Endothelial cell of umbilical vein (primary cell): ENCODE measurements around the gene GNG8. TPM values are rescaled to one million over a fixed set of nuclear protein-coding genes. Genes with fewer than 3 reads are reported as not detected.

Source experiments
- BruUV-seq: library from RNA; stranded (reverse); fragments of 400-500 nt; replicated peaks from 2 replicates; lab custom pipeline; 2021; lab: Mats Ljungman, UMichigan
- CTCF ChIA-PET: fragments of 300-600, 350-600 bp; sonication (Branson Sonifier 250); formaldehyde crosslinking; loops from one replicate; lab custom pipeline; 2021; ENCODE audit warnings: antibody characterized with exemption, inconsistent platforms; lab: Charles Lee
- POLR2A ChIA-PET: fragments of 300-600, 350-600 bp; sonication (Branson Sonifier 250); formaldehyde crosslinking; loops from one replicate; lab custom pipeline; 2021; ENCODE audit warnings: antibody characterized with exemption, inconsistent platforms; lab: Charles Lee
- DNase-seq: peaks from one replicate; pipeline ENCODE4 v3.0.0-alpha.2; 2011; ENCODE audit warnings: low read depth, low spot score
- FAIRE-seq: peaks from 2 replicates; lab custom pipeline; 2011; peaks lifted over from hg19 to GRCh38; lab: Jason Lieb, UNC
- H2AFZ ChIP-seq: 2 replicates; pipeline ENCODE4 v1.6.0; 2012; ENCODE audit warnings: low read depth, low read length, control low read depth, inconsistent platforms
- H3K27ac ChIP-seq: 2 replicates; pipeline ENCODE4 v1.5.1; 2011; ENCODE audit warnings: low read depth, mild to moderate bottlenecking, control low read depth, low read length, moderate library complexity; ENCODE audit not compliant: insufficient read depth
- H3K27me3 ChIP-seq, 2 experiments: 2 replicates each; pipeline versions ENCODE4 v1.6.0 to v1.6.1; 2011; ENCODE audit warnings: low read length in 2 of 2, mixed read lengths in 1 of 2; ENCODE audit not compliant: control insufficient read depth in 2 of 2, insufficient read depth in 2 of 2
- H3K36me3 ChIP-seq, 2 experiments: 2 replicates in 1 of 2; 3 replicates in 1 of 2; pipeline ENCODE4 v1.5.1; 2011; ENCODE audit warnings: low read length in 2 of 2, mild to moderate bottlenecking in 1 of 2, moderate library complexity in 1 of 2; ENCODE audit not compliant: control insufficient read depth in 2 of 2, insufficient read depth in 2 of 2; ENCODE audit errors: extremely low read depth in 1 of 2
- H3K4me1 ChIP-seq: 3 replicates; pipeline ENCODE4 v1.5.1; 2011; ENCODE audit warnings: mild to moderate bottlenecking, low read length; ENCODE audit not compliant: control insufficient read depth, insufficient read depth; ENCODE audit errors: extremely low read depth
- H3K4me2 ChIP-seq: 2 replicates; pipeline ENCODE4 v1.6.1; 2011; ENCODE audit warnings: low read length, control low read depth, mixed read lengths; ENCODE audit not compliant: insufficient read depth
- H3K4me3 ChIP-seq, 3 experiments: fragments of 200-600 bp in 1 of 3; sonication (generic), shearing (Covaris generic) in 1 of 3; replicated peaks in 1 of 3; 2 replicates each; pipeline ENCODE4 v1.5.1; 2011 to 2016; ENCODE audit warnings: control low read depth in 3 of 3, low read length in 3 of 3, mild to moderate bottlenecking in 2 of 3, inconsistent platforms in 1 of 3, low read depth in 1 of 3, moderate library complexity in 1 of 3; ENCODE audit not compliant: insufficient read depth in 1 of 3
- H3K79me2 ChIP-seq: 2 replicates; pipeline ENCODE4 v1.6.0; 2012; ENCODE audit warnings: low read length, inconsistent platforms; ENCODE audit not compliant: control insufficient read depth, insufficient read depth
- H3K9ac ChIP-seq: replicated peaks from 2 replicates; pipeline ENCODE3; 2011; ENCODE audit warnings: low read length, control low read depth; ENCODE audit not compliant: insufficient read depth; ENCODE audit errors: extremely low read depth
- H3K9me1 ChIP-seq: replicated peaks from 3 replicates; pipeline ENCODE4 v1.6.0; 2011; ENCODE audit warnings: mild to moderate bottlenecking, low read length; ENCODE audit not compliant: control insufficient read depth, insufficient read depth; ENCODE audit errors: extremely low read depth
- H3K9me3 ChIP-seq: replicated peaks from 2 replicates; pipeline ENCODE4 v1.5.1; 2012; ENCODE audit warnings: low read length, inconsistent platforms; ENCODE audit not compliant: control insufficient read depth, insufficient read depth
- H4K20me1 ChIP-seq: replicated peaks from 2 replicates; pipeline ENCODE3; 2011; ENCODE audit warnings: mild to moderate bottlenecking, low read length; ENCODE audit not compliant: control insufficient read depth, insufficient read depth; ENCODE audit errors: extremely low read depth
- CTCF ChIP-seq, 2 donors: IDR thresholded peaks; 1 replicate in 1 of 2; 2 replicates in 1 of 2; pipeline ENCODE4 v1.5.1; 2011; ENCODE audit warnings: low read length in 2 of 2, mild to moderate bottlenecking in 2 of 2, moderate library complexity in 2 of 2, control low read depth in 1 of 2, inconsistent platforms in 1 of 2, low read depth in 1 of 2; ENCODE audit not compliant: insufficient read depth in 1 of 2; ENCODE audit errors: extremely low read depth in 1 of 2
- FOS ChIP-seq: IDR thresholded peaks from 2 replicates; pipeline ENCODE4 v1.6.1; 2011; ENCODE audit warnings: mild to moderate bottlenecking, low read length, moderate library complexity, borderline replicate concordance; ENCODE audit not compliant: insufficient read depth
- GATA2 ChIP-seq: IDR thresholded peaks from 2 replicates; pipeline ENCODE4 v1.7.0; 2011; ENCODE audit warnings: low read depth, mild to moderate bottlenecking, moderate library complexity, mixed read lengths, low read length; ENCODE audit not compliant: insufficient read length, insufficient read depth
- JUN ChIP-seq: IDR thresholded peaks from 2 replicates; pipeline ENCODE4 v1.6.1; 2011; ENCODE audit warnings: borderline replicate concordance, low read depth; ENCODE audit not compliant: insufficient read length, insufficient read depth
- MAX ChIP-seq: IDR thresholded peaks from 2 replicates; pipeline ENCODE4 v1.6.1; 2011; ENCODE audit not compliant: insufficient read depth, insufficient read length
- POLR2A ChIP-seq: IDR thresholded peaks from 2 replicates; pipeline ENCODE4 v1.6.1; 2012; ENCODE audit warnings: low read depth, mild to moderate bottlenecking, control low read depth, low read length
- POLR2AphosphoS5 ChIP-seq: IDR thresholded peaks from 2 replicates; pipeline ENCODE4 v1.6.1; 2012; ENCODE audit warnings: low read depth, mild to moderate bottlenecking, control low read depth, low read length, moderate library complexity; ENCODE audit not compliant: insufficient read depth
- dilution Hi-C: fragments of 300-500 bp; cut with MboI; formaldehyde crosslinking; loops from one replicate; pipeline ENCODE4 v1.15.0; 2019; ENCODE audit warnings: low sequenced_read_pairs; ENCODE audit not compliant: extremely low pct_ligation_motif_present
- intact Hi-C: fragments of 100-400 bp; cut with micrococcal nuclease; formaldehyde crosslinking; loops from one replicate; pipeline ENCODE4 v1.10.0; 2022
- polyA plus RNA-seq, 4 experiments: library from polyadenylated mRNA; depleted of rRNA in 3 of 4; stranded (reverse) in 3 of 4; unstranded in 1 of 4; fragments of >200 nt; gene quantifications; 2 replicates each; pipeline versions ENCODE4 v1.2.1 to v1.2.3, GENCODE V29; 2011 to 2012; ENCODE audit warnings: missing spikeins in 1 of 4
- total RNA-seq: library from RNA; stranded (reverse); gene quantifications from 2 replicates; pipeline ENCODE4 v1.2.3, GENCODE V29; 2021

GNG8 gene
- total and polyA plus RNA-seq, 2 donors (not counting 3 experiments of a cell fraction or from before 2014, with no cell fraction given), result not detected

- H3K4me2 ChIP-seq, result no peak overlapping the region
- no peak overlapping the region for H3K9ac ChIP-seq
- no peaks in the 10 kb centered on the region for H3K9me3 ChIP-seq
- H4K20me1 ChIP-seq, result no peaks in the 10 kb centered on the region
- H3K79me2 ChIP-seq, result no peaks in the 10 kb centered on the region
- H3K9me1 ChIP-seq, result no peaks in the 10 kb centered on the region
- FAIRE-seq (peak; percentile 93), DNase-seq (peak; percentile 73)
- BruUV-seq, result no TSS peak
- peaks cover under 1 to 12% of the 10 kb centered on the region in 2 experiments for H3K36me3 ChIP-seq
- CTCF ChIA-PET, result interaction anchor here (0.6 to 13.9 kb wide), 25 partner anchors 8 to 664 kb away, joined by 3 to 422 read pairs (median 6); partner anchors contain the start of genes CALM3, DACT3 and PTGIR
- H3K4me1 ChIP-seq, result peaks cover 4% of the 10 kb centered on the region
- intact Hi-C loops (loop anchor here (1.0 to 2.0 kb wide), 3 partner anchors 11 to 115 kb away; no protein-coding TSS in a partner anchor), dilution Hi-C loops (no loop called here)
- POLR2A ChIA-PET, result interaction anchor here (0.6 to 1.1 kb wide), 2 partner anchors 47 to 287 kb away, joined by 3 to 4 read pairs; partner anchors contain the start of gene DACT3
- TF ChIP-seq JUN (no peak), CTCF (IDR thresholded peaks at IDR 0.05; ENCODE audit: extremely low read depth in 1 of 2, insufficient read depth in 1 of 2, low read depth in 1 of 2, low read length in 2 of 2) (peak; percentile 75 to 83)
- H2AFZ ChIP-seq, result peak overlapping the region; percentile 39
- H3K27me3 ChIP-seq, result no peaks in the 10 kb centered on the region
- H3K4me3 ChIP-seq, result no peak overlapping the region
- H3K27ac ChIP-seq, result no peak overlapping the region
These were observed 21.8 kb downstream of the GNG8 start for GRCh38 chr19:46614114-46614722.

- Histone ChIP-seq H3K9ac (no peak overlapping the region), H3K4me1 (peaks cover 4% of the 10 kb centered on the region), H3K27me3 (no peaks in the 10 kb centered on the region), H3K79me2 (no peaks in the 10 kb centered on the region), H3K4me3 (no peak overlapping the region), H3K4me2 (no peak overlapping the region), H3K9me1 (no peaks in the 10 kb centered on the region), H3K36me3 (peaks cover 6 to 19% of the 10 kb centered on the region in 2 experiments), H3K9me3 (no peaks in the 10 kb centered on the region), H4K20me1 (no peaks in the 10 kb centered on the region), H3K27ac (no peak overlapping the region), H2AFZ (no peak overlapping the region)
- DNase-seq (no peak), FAIRE-seq (no peak)
- CTCF ChIA-PET, result interaction anchor here (0.5 to 13.9 kb wide), 16 partner anchors 8 to 153 kb away, joined by 3 to 422 read pairs (median 6); partner anchors contain the start of genes CALM3, DACT3 and PTGIR
- POLR2A ChIA-PET, result interaction anchor here (1.1 kb wide), 1 partner anchor 48 kb away, joined by 4 read pairs; the partner anchor contains the start of gene DACT3
- dilution Hi-C loops, result no loop called here
- BruUV-seq, result no TSS peak
- no peak for TF ChIP-seq JUN
- TF ChIP-seq FOS, result no peak
- TF ChIP-seq POLR2AphosphoS5, result no peak
- no peak for TF ChIP-seq POLR2A
- TF ChIP-seq MAX, result no peak
- TF ChIP-seq GATA2, result no peak
- TF ChIP-seq CTCF (IDR thresholded peaks at IDR 0.05; ENCODE audit: extremely low read depth in 1 of 2, insufficient read depth in 1 of 2, low read depth in 1 of 2, low read length in 2 of 2), result no peak
- intact Hi-C loops, result no loop called here
These were observed 22.5 kb downstream of the GNG8 start for GRCh38 chr19:46613525-46613924.
